PC-9 (cell line): ENCODE measurements around the gene ROGDI.

Source experiments
- EZH2 ChIP-seq: fragments of 200-600 bp; sonication (generic); IDR thresholded peaks from 2 replicates; pipeline ENCODE4 v1.8.0; 2017; ENCODE audit warnings: antibody characterized with exemption, low read depth
- TF ChIP-seq, protein P1 (sequence below): fragments of 200-600 bp; sonication (generic); conservative IDR thresholded peaks from 2 replicates; pipeline ENCODE4 v1.6.1; 2017; ENCODE audit warnings: mixed run types, antibody characterized with exemption, mild to moderate bottlenecking, moderate library complexity

- TF ChIP-seq, protein P1, sequence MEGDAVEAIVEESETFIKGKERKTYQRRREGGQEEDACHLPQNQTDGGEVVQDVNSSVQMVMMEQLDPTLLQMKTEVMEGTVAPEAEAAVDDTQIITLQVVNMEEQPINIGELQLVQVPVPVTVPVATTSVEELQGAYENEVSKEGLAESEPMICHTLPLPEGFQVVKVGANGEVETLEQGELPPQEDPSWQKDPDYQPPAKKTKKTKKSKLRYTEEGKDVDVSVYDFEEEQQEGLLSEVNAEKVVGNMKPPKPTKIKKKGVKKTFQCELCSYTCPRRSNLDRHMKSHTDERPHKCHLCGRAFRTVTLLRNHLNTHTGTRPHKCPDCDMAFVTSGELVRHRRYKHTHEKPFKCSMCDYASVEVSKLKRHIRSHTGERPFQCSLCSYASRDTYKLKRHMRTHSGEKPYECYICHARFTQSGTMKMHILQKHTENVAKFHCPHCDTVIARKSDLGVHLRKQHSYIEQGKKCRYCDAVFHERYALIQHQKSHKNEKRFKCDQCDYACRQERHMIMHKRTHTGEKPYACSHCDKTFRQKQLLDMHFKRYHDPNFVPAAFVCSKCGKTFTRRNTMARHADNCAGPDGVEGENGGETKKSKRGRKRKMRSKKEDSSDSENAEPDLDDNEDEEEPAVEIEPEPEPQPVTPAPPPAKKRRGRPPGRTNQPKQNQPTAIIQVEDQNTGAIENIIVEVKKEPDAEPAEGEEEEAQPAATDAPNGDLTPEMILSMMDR: no peak
- no peak for TF ChIP-seq EZH2
These were observed 42.1 kb downstream of the ROGDI start for GRCh38 chr16:4760221-4760910.
